Stimulated activated CD8-positive, alpha-beta memory T cell treated with anti-CD3 and anti-CD28 coated beads, Interleukin-15, amount 100 ng/mL, for 24 hours (primary cell): Measurements from ENCODE around the gene PIEZO2.
"Not testable (repeated sequence)": the region's sequence is repeated elsewhere in the genome, so short reads cannot be mapped to it uniquely, and the experiment has no call there.

Experiments
- DNase-seq: peaks from one replicate; pipeline ENCODE4 v3.0.0-alpha.2; 2020; ENCODE audit warnings: low read depth

Gene PIEZO2

DNA sequence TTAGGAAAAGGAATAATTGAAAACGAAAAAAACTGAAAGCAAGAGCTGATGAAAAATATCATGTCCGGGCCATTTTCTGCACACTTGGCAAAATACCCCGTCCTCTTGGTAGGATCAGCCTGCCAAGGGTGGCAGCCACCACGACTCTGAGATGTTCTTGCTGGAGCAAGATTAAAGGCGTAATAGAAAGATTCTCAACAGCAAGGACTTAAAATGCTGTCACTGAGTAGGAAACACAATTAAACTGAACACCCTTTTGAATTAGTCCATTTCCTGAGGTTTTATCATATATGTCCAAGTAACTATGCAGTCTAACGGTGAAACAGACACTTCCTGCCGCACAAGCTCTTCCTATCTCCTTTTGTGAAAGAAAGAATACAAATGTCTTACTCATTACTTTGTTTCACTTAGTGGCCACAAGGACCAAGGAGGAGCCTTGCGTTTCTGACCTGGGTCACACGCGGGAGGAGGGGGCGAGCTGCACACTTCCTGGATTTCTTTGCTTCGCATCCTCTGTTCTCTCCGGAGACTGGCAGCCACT, 222.7 kb downstream of the PIEZO2 start:
- no peak for DNase-seq

DNA sequence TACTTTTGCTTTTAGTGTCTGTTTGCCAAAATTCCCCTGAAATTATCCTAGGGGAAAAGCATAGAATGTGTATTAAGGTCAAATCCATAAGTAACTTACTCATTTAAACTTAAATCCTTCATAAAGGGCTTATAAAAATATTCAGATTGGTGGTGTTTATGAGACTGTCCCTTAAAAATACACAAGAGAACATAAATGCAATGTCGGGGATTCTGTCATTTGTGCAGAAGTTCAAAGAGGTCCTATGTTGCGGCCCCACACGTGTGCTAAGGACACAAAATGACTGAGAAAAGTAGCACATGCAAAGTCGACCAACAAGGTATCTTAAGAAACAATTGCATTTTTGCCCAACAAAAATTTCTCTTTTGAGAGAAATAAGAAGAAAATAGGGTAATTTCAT, 225.1 kb downstream of the PIEZO2 start:
- no peak for DNase-seq

DNA sequence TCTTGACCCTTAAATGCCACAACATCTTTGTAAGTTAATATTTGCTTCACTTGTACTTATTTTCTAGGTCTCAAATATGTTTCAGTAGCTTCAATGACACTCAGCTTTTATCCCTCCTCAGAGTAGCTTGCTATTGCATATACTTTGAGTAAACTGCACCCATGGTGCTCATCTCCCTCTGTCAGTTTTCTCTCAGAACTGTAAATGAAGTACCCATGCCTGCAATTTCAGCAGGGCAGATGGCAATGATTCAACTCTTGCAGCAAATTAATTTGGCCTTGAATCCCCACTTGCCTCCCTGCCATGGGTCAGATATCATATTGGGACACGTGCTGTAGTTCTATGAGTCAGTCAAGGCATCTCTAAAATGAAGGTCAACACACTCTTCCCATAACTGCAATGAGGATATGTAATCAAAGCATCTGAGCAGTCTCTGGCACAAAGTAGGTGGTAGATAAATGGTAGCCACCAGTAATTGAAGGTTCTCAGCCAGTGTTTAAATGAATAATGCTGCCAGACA, 225.8 kb downstream of the PIEZO2 start:
- DNase-seq: no peak

DNA sequence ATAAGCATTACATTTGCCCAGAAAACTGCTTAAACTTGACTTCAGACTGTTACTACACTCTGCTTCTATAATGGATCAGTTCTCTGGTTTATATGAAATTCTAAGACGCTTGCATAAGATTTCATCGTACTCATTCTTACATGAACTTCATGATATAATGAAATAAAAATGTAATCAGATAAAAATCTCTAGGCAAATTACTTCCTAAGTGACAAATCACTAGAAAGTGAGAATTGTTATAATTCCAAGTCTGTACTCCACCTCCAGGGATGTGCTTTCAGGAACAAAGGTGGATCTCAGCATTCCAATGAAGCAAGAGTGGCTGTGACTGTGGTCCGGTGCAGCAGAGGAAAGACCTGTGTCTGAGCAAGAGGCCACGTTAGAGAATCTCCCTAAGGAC, 226.2 kb downstream of the PIEZO2 start:
- DNase-seq: no peak

DNA sequence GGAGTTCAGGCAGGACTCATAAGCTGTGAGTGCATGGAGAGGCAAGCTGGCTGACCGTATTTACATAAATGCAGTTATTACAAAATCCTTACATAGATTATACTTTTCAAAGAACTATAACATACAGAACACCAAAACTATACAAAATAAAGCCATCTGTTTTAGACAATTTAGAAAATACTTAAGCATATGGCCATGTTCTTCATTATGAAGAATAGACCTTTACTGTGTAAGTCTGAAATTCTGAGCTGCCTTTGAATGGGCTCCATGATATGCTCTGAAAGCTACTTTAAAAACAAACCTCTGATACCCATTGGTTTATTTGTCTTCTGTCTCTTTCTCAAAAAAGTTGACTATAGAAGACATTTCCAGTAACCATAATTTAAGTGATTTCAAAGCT, 226.7 kb downstream of the PIEZO2 start:
- DNase-seq: not testable (repeated sequence)

DNA sequence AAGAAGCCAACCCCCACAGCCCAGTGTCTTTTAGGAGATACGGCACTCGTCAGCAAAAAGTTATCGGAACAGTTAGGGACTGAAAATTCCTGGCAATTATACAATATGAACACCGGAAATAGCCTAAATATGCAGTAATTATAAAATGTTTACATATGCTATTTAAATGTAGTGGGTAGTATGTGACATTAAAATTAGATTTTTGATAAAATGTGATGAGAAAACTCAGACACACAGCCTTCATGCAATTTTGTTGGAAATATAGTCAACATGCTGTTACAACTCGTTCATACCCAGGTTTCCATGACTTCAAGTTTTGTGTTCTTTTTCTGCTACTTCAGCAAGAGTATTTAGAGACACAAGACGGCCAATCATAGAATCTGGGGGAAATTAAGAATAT, 229.1 kb downstream of the PIEZO2 start:
- DNase-seq: not testable (repeated sequence)

DNA sequence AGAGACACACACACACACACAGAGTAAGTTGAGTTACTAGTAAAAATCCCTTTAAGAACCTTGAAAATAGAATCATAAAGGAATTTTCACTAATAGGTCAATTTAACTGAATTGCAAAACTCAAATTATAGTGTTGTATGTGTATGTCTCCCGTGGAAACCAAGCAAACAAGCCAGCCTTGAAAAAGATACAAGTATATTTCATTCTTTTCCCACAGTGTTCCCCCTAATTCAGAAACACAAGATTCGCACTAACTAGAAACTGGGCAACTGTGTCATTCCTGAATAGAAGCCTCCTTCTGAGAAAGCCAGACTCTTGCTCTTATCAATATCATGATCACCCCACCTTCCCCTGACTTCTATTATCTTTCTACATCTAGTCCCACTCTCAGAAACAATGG, 229.5 kb downstream of the PIEZO2 start:
- no peak for DNase-seq

DNA sequence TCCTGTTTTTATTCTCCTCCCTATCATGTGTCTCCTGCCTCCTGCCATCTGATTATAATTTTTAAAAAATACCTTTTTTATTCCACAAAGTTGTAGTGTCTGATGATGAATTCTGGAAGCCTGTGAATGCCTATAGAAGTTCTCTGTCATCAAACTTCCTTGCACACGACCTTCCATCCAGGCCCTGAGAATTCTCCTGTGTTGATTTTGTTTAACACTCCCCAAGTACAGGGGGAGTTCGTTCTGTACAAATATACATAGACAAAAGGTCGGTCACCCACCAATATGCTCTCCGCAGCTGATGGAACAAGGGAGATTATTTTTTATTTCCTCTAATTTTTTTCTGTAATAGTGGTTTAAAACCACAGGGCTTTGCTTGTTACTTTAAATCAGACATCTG, 232.5 kb downstream of the PIEZO2 start:
- no peak for DNase-seq

DNA sequence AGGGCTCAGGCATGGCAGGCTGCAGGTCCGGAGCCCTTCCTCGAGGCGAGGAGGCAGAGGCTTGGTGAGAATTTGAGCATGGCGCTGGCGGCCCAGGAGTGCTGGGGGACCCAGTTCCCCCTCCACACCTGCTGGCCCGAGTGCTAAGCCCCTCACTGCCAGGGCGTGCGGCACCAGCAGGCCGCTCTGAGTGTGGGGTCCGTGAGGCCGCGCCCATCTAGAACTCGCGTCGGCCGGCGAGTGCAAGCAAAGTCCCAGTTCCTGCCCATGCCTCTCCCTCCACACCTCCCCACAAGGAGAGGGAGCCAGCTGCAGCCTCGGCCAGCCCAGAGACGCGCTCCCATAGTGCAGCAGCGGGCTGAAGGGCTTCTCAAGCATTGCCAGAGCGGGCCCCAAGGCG, 233.0 kb downstream of the PIEZO2 start:
- DNase-seq: no peak

DNA sequence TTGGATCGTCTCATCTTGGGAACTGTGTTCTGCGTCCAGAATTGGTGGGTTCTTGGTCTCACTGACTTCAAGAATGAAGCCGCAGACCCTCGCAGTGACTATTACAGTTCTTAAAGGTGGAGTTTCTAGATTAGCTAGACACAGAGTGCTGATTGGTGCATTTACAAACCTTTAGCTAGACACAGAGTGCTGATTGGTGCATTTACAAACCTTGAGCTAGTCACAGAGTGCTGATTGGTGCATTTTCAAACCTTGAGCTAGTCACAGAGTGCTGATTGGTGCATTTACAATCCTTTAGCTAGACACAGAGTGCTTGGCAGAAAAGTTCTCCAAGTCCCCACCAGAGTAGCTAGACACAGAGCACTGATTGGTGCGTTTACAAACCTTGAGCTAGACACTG, 233.6 kb downstream of the PIEZO2 start:
- not testable (repeated sequence) for DNase-seq

DNA sequence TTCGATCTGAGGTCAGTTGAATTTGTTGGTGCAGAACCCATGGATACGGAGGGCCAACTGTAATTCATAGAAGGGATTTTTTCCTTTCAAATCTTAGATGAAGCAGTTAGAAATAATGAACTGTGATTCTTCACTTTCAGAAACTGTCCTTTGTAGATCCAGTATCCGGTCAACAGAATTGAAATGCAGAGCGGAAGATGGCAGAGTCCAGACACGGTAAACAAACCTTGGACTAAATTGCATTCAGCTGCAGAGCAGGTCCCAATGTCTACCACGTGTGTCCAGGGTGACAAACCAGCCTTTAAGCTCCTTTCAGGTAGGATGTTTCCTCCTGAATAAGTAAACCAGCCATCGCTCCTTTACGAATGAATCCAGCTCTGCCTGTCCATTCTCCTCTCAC, 234.8 kb downstream of the PIEZO2 start:
- DNase-seq: not testable (repeated sequence)

DNA sequence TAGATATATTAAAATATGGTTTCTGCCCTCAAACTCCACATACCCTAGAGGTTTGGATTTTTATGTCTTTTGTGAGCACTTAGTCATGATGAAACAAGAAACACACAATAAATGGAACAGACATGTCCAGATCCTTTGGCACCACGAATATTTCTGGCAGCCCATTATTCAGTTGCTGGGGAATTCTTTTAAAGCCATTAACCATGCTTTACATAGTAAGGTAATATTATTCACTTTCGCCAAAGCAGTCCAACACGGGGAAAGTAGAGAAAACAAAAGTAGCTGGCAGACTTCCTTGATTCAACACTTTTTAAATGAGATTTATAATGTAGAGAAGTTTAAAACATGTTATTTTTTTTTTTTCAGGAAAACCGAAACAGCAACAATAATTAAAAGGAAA, 235.4 kb downstream of the PIEZO2 start:
- DNase-seq: no peak

DNA sequence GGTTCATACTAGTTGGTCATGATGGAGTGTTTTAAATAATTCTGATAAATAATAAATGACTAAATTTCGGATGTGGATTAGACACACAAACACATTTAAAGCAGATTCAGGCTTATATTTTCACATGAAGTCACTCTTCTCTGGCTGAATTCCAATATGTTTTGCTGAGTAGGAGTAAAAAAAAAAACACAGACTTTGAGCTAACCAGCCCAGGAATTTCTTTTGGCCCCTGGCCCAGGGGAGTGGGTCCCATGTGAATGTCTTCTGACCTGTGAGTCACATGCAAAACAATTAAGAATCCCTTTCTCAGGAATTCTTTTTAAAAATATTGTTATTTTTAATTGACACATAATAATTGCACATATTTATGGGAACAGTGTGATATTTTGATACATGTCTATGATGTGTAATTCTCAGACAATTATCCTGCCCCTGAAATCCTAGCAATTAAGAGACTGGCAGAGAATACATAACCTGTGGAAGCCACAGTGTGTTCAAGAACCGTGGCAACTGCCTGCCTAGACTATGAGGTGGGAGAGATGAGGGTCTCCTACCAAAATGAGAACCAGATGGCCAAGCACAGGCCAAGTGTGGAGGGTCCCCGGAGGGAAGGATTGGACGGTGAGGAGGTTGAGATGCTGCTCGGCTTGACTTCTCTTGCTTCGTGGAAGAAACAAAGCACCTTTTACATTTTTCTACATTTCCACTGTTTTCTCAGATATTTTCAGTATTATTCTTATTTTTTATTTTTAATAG, 236.4 kb downstream of the PIEZO2 start:
- no peak for DNase-seq

DNA sequence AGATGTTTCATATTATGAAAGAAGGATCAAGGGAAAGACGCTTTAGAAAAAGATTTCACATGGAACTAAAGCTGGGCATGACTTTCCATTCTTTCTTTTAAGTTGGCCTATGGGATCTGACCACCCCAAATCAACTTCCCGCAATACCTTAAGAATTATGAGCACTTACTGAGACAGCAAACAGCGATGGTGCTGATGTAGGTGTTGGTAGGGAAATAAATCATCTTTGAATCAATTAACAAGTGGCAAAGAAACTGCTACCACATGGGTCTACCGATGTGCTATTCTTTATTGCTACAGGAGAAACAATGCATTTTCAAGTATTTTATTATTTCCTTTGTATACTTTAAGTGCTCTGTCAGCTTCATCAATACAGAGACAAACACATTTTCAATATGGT, 239.6 kb downstream of the PIEZO2 start:
- DNase-seq: no peak

DNA sequence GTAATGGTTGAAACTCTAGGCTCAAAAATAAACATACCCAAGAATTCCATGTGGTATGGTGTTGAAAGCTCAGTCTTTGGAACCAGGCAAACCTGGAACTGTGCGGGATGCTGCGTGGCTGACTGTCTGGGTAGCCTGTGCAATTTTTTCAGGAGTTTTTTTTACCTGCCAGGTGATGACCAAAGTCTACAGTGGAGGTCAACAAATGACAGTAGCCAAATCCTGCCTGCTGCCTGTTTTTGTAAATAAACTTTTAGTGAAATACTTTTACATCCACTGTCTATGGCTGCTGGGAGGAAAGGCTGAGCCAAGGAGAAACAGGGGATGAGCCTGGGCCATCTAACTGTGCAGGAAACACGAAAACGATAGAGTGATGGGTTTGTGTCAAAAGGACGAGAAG, 240.6 kb downstream of the PIEZO2 start:
- DNase-seq: no peak

DNA sequence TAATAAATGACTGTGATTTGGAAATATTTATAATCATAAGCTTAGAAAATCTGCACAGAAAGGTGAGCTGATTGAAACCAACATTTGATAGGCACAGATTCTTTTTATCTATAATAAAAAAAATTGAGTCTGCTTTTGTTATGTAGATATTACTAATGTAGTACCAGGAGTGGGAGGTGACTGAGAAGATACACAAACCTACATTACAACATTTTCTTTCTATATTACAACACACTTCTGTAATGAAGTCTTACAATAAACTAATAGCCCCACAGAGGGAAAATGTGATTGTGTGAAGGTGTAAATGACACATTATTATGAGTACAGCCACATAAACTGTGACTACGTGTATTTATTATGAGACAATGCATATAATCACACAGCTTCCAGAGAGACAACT, 241.6 kb downstream of the PIEZO2 start:
- DNase-seq: no peak

DNA sequence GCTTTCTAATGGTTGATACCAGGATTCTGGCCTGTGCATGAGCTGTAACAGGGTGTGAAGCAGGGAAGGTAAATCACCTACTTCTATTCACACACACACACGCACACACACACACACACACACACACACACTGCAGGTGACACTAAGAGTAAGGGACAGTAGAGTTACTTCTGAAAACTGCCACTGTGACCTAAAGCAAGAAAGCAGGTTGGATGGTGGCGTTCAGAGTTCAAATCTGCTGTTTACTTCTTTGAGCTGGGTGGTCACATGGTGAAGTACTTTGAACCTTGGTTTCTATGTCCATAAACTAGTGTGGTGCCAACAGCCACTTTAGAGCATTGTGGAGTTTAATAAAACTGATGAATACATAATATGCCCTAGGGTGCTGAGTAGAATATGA, 248.0 kb downstream of the PIEZO2 start:
- DNase-seq: no peak

DNA sequence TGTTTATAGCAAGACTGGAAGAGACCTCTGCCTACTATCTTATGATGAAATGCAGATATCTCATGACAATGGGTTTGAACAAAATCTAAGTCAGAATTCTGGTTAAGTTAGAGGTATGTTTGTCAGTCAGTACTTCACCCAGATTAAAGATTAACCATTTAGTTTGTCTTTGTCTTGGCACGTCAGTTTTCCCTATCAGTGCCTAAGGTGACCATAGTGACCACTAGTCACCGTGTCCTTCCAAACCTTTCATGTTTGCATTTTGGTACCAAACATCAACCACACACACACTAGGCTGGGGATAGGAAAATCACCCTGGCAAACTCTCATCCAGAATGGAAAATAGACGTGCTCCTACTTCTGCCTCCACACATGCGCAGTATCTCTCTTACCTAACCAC, 248.9 kb downstream of the PIEZO2 start:
- DNase-seq: no peak

DNA sequence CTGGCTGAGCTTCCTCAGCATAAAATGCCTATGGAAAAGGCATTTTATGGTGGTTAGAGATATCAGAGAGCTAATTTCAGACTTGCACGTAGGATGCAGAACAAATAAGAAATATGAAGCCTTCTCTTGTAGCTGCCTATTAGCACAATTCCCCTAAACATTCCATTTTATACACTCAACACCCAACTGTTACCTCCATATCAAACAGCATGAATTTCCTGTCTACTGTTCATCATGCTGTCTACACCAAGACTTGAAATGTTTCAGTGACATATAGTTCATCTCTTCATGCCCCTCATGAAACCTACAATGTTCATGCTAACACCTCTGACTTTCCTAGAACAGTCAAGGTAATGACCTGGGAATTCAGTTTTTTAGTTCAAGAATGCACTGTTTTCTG, 249.9 kb downstream of the PIEZO2 start:
- DNase-seq: no peak

DNA sequence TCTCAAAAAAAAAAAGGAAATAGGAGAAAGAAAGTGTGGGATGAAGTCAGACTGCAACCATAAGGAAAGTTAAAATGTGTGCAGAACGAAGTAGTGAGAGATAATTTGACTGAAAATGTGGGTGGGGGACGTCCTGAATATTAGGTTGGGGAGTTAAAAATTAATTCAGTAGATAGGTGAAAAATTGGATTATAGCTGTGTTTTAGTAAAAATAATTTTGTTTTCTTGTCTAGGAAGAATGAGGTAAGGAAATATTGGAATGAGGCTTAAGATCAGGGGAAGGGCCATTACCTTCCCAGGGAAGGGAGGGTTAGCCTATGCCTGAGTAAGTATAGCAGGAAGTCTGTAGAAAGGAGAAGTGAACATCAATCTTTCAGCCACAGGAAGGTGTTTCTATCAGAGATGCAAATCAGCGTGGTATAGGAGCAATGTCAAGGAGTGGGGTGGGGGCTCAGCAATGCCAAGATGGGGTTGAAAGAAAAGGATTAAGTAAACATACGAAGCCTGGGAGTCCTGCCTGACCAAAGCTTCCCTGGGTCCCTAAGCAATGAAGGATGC, 250.9 kb downstream of the PIEZO2 start:
- DNase-seq: no peak

DNA sequence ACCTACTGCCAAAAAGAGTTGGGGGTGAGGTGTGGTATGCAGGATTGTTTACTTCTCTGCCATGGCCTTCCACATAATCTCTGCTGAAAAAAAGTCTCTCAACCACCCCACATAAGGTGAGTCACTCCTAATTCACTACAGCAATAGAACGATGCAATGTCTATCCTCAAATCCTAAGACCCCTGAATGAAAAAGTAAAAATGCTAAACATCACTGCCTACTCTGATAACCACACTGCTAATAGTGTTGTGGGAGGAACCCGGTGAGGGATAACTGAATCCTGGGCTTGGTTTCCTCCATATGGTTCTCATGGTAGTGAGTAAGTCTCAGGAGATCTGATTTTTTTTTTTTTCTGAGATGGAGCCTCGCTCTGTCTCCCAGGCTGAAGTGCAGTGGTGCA, 252.5 kb downstream of the PIEZO2 start:
- no peak for DNase-seq

DNA sequence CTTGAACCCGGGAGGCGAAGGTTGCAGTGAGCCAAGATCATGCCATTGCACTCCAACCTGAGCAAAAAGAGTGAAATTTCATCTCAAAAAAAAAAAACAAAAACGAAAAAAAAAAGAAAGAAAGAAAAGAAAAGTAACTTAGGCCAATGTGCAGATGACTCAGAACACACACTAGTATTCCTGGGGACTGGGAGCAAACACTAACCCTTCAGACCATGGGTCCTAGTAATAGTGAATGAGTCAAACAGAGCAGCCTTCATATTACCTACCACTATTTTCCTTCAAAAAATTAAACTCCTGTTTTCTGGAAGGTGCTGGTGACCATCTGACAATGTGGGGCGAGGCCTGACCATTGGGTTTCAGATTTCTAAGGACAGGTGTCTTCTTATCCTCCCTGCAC, 253.4 kb downstream of the PIEZO2 start:
- DNase-seq: no peak

DNA sequence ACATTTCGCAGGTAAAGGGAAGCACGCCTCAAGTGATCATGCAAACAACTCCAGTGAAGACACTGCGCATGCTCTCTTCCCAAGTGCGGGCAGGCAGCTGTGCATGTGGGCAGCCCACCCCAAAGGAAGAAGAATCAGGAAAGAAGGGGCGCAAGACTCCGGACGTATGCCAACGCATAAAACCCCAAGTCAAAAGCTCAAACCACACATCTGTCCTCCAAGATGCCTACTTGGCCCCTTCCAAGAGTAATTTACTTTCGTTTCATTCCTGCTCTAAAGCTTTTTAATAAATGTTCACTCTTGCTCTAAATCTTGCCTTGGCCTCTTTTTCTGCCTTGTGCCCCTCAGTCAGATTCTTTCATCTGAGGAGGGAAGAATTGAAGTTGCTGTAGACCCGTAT, 254.9 kb downstream of the PIEZO2 start:
- no peak for DNase-seq

DNA sequence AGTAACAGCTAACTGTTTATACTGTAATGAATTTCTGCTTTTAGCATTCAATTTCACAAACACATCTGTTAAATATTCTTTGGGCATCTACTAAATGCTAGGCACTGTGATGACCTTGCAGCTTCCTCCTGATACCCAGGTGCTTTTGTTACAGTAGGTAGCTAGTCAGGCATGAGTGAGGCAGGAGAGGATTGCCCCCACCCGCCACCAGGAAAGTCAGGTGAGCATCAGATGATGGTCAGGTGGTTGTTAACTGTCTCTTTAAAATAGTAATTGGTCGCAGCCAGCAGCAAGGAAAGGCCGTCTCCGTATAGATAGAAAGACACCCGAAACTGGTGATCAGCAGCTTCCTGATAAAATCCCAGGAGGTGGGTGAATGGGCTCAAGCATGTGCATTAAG, 255.6 kb downstream of the PIEZO2 start:
- no peak for DNase-seq
